HG02852 (cell line): ENCODE data around the gene ZBED4.

Source experiments
- ATAC-seq: cut with Tn5 transposase; IDR thresholded peaks from one replicate; pipeline ENCODE4 v1.9.1; 2021; ENCODE audit warnings: mild to moderate bottlenecking, moderate library complexity; ENCODE audit not compliant: unreplicated experiment

The ZBED4 gene

GRCh38 chr22:49896201-49896600, 42.6 kb downstream of the ZBED4 start:
- no peak for ATAC-seq

GRCh38 chr22:49897015-49897684, 43.5 kb downstream of the ZBED4 start:
- ATAC-seq: no peak

- no peak for ATAC-seq
These were observed 45.9 kb downstream of the ZBED4 start for GRCh38 chr22:49899530-49899929.

GRCh38 chr22:49900441-49901230, 47.0 kb downstream of the ZBED4 start:
- ATAC-seq: no peak

- no peak for ATAC-seq
These were observed 47.8 kb downstream of the ZBED4 start for GRCh38 chr22:49901457-49901856.

- ATAC-seq: no peak
These were observed 49.8 kb downstream of the ZBED4 start for GRCh38 chr22:49903322-49904039.

GRCh38 chr22:49904040-49904369, 50.4 kb downstream of the ZBED4 start:
- ATAC-seq: no peak

GRCh38 chr22:49905465-49905864, 51.8 kb downstream of the ZBED4 start:
- ATAC-seq: no peak

- ATAC-seq: no peak
These were observed 52.6 kb downstream of the ZBED4 start for GRCh38 chr22:49906071-49906798.

- no peak for ATAC-seq
These were observed 53.2 kb downstream of the ZBED4 start for GRCh38 chr22:49906799-49907290.

- no peak for ATAC-seq
These were observed 54.2 kb downstream of the ZBED4 start for GRCh38 chr22:49907807-49908206.

- no peak for ATAC-seq
These were observed 56.0 kb downstream of the ZBED4 start for GRCh38 chr22:49909476-49910205.

GRCh38 chr22:49910229-49911155, 56.8 kb downstream of the ZBED4 start:
- no peak for ATAC-seq

- no peak for ATAC-seq
These were observed 58.4 kb downstream of the ZBED4 start for GRCh38 chr22:49911881-49912625.

GRCh38 chr22:49913026-49913425, 59.4 kb downstream of the ZBED4 start:
- no peak for ATAC-seq

- no peak for ATAC-seq
These were observed 59.8 kb downstream of the ZBED4 start for GRCh38 chr22:49913446-49913845.

- no peak for ATAC-seq
These were observed 60.6 kb downstream of the ZBED4 start for GRCh38 chr22:49914256-49914655.

- ATAC-seq: no peak
These were observed 62.0 kb downstream of the ZBED4 start for GRCh38 chr22:49915610-49916009.

- no peak for ATAC-seq
These were observed 63.2 kb downstream of the ZBED4 start for GRCh38 chr22:49916831-49917230.
